ENCODE measurements around the gene ABCC4.
A peak's percentile ranks its signal among the peaks of the same experiment; 100 is the strongest.
"Not testable (repeated sequence)": the region's sequence is repeated elsewhere in the genome, so short reads cannot be mapped to it uniquely, and the experiment has no call there.

ABCC4 gene

GRCh38 chr13:95174517-95174916 lies 126.7 kb downstream of the ABCC4 start:
- DNase-seq (ENCODE audit: low read depth): no peak
- TF ChIP-seq, protein P1, sequence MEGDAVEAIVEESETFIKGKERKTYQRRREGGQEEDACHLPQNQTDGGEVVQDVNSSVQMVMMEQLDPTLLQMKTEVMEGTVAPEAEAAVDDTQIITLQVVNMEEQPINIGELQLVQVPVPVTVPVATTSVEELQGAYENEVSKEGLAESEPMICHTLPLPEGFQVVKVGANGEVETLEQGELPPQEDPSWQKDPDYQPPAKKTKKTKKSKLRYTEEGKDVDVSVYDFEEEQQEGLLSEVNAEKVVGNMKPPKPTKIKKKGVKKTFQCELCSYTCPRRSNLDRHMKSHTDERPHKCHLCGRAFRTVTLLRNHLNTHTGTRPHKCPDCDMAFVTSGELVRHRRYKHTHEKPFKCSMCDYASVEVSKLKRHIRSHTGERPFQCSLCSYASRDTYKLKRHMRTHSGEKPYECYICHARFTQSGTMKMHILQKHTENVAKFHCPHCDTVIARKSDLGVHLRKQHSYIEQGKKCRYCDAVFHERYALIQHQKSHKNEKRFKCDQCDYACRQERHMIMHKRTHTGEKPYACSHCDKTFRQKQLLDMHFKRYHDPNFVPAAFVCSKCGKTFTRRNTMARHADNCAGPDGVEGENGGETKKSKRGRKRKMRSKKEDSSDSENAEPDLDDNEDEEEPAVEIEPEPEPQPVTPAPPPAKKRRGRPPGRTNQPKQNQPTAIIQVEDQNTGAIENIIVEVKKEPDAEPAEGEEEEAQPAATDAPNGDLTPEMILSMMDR (conservative IDR thresholded peaks at IDR 0.05; ENCODE audit: low read length): no peak
- H3K4me3 ChIP-seq (ENCODE audit: low read length): no peak overlapping the region

- H3K4me3 ChIP-seq (ENCODE audit: low read length): no peak overlapping the region
- TF ChIP-seq, protein P1 (conservative IDR thresholded peaks at IDR 0.05; ENCODE audit: low read length): no peak
- no peak for DNase-seq (ENCODE audit: low read depth)
These were observed 133.1 kb downstream of the ABCC4 start for GRCh38 chr13:95168191-95168590.

DNA sequence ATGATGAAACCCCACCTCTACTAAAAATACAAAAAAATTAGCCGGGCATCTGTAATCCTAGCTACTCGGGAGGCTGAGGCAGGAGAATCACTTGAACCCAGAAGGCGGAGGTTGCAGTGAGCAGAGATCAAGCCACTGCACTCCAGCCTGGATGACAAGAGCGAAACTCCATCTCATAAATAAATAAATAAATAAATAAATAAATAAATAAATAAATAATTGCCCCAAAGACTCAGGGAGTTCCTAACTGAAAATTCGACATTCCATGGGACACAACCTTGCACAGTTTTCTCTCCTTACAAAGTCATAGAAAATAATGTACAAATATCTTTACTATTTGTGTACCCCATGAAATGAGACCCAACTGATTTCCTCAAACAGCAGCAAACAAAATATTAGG lies 134.2 kb downstream of the ABCC4 start:
- not testable (repeated sequence) for H3K4me3 ChIP-seq (ENCODE audit: low read length); DNase-seq (ENCODE audit: low read depth)

GRCh38 chr13:95164830-95165229 lies 136.4 kb downstream of the ABCC4 start:
- DNase-seq (ENCODE audit: low read depth): no peak
- TF ChIP-seq, protein P1 (conservative IDR thresholded peaks at IDR 0.05; ENCODE audit: low read length): no peak
- H3K4me3 ChIP-seq (ENCODE audit: low read length): no peak overlapping the region

DNA sequence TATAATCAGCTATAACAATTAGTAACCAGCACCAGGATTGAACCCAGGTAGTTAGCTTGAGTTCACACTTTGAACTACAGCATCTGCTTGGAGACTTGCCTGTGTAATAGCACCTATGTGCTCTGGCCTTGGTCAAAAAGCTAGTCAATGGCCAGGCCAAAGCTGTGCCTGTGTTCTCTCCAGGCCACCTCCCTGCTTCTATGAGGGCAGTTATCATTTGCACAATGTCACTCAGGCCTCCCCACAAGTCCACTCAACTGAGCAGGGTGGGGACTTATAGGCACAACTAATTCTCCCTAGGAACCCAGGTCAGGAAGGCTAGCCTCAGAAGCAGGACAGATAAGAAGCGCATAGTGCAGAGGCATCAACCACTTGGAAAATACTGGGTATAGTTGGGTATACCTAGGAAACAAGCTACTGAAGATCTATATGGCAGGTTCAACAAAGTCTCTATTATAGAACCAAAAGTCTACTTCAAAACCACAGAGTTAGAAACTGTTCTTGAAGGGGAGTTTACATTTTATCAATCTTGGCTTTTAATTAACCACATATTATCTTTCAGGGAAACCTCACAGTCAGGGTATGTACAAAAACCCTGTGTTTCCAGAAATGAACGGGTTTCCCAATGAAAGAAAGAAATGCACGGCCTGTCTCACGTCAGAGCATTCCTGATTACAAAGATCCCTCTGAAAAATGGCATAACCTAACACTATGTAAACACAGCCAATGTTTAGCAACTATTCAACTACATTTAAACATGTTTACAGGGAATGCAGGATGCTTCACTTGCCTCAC lies 140.9 kb downstream of the ABCC4 start:
- DNase-seq (ENCODE audit: low read depth): no peak
- H3K4me3 ChIP-seq (ENCODE audit: low read length): no peak overlapping the region
- TF ChIP-seq, protein P1 (conservative IDR thresholded peaks at IDR 0.05; ENCODE audit: low read length): no peak

- H3K4me3 ChIP-seq (ENCODE audit: low read length): no peak overlapping the region
- no peak for DNase-seq (ENCODE audit: low read depth)
- TF ChIP-seq, protein P1 (conservative IDR thresholded peaks at IDR 0.05; ENCODE audit: low read length): no peak
These were observed 141.8 kb downstream of the ABCC4 start for GRCh38 chr13:95159458-95159857.

DNA sequence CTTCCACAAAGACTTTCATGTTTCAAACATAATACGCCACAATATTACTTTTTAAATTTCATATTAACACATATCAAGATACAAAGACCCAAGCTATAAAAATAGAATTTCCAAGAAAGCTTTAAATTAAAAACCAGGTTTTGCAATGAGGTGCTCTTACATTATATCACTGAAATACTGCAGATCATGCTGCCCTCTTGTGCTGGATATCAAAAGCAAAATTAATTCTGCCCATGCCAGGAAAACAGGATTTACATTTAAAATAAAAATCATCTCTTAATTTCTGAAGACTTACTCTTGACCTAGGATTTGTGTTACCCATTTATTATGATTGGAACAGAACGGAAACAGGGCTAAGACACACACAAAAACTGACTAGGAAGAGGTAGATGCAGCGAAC lies 145.0 kb downstream of the ABCC4 start:
- H3K4me3 ChIP-seq (ENCODE audit: low read length): no peak overlapping the region
- TF ChIP-seq, protein P1 (conservative IDR thresholded peaks at IDR 0.05; ENCODE audit: low read length): peak; percentile 43
- DNase-seq (ENCODE audit: low read depth): peak; percentile 17
